GM12878 (cell line): ENCODE results near the gene ZNF526. TPM values are rescaled to one million over a fixed set of nuclear protein-coding genes. Genes with fewer than 3 reads are reported as not detected.

ENCODE experiments used
- BHLHE40 ChIP-seq, 2 experiments: fragments of 450-650 bp in 1 of 2; IDR thresholded peaks; 2 replicates each; pipeline ENCODE4 v1.6.1; 2011 to 2017; ENCODE audit warnings: low read depth in 2 of 2, borderline replicate concordance in 1 of 2, improper control_type of control experiment in 1 of 2, low read length in 1 of 2, mild to moderate bottlenecking in 1 of 2
- FOXM1 ChIP-seq: IDR thresholded peaks from 2 replicates; pipeline ENCODE4 v1.6.1; 2012; ENCODE audit warnings: low read depth, mild to moderate bottlenecking, inconsistent platforms, low read length, moderate library complexity
- HDAC6 ChIP-seq: fragments of 200-600 bp; sonication (generic); IDR thresholded peaks from one replicate; pipeline ENCODE4 v1.8.0; 2017; ENCODE audit warnings: antibody characterized with exemption; ENCODE audit not compliant: unreplicated experiment
- MAX ChIP-seq: IDR thresholded peaks from 2 replicates; pipeline ENCODE4 v1.6.1; 2012; ENCODE audit warnings: low read depth, low read length, improper control_type of control experiment
- MTA3 ChIP-seq: IDR thresholded peaks from 2 replicates; pipeline ENCODE4 v1.6.1; 2012; ENCODE audit warnings: low read length, inconsistent platforms, borderline replicate concordance
- NBN ChIP-seq: fragments of 450-650 bp; IDR thresholded peaks from 2 replicates; pipeline ENCODE4 v1.6.1; 2016
- POLR2A ChIP-seq: IDR thresholded peaks from 2 replicates; pipeline ENCODE4 v1.6.1; 2011; ENCODE audit warnings: low read depth, mild to moderate bottlenecking, low read length
- POLR2AphosphoS5 ChIP-seq: IDR thresholded peaks from 2 replicates; pipeline ENCODE4 v1.6.1; 2011; ENCODE audit warnings: mild to moderate bottlenecking, low read length, inconsistent platforms
- RELB ChIP-seq: fragments of 450-650 bp; IDR thresholded peaks from 2 replicates; pipeline ENCODE4 v1.6.1; 2017; ENCODE audit warnings: low read depth, mild to moderate bottlenecking, moderate library complexity
- SP1 ChIP-seq: IDR thresholded peaks from one replicate; pipeline ENCODE4 v1.6.1; 2011; ENCODE audit warnings: low read depth, low read length
- USF2 ChIP-seq: IDR thresholded peaks from 2 replicates; pipeline ENCODE4 v1.6.1; 2011; ENCODE audit warnings: low read depth, low read length, improper control_type of control experiment, borderline replicate concordance
- polyA plus RNA-seq, 11 experiments: library from polyadenylated mRNA; depleted of rRNA in 4 of 11; unstranded in 6 of 11; stranded (reverse) in 5 of 11; fragments of >200 nt; fragmentation: Nextera tagmentation in 4 of 11; fragmentation: Illumina TruSeq in 1 of 11; extraction: Ambion mirVana in 4 of 11; extraction: Trizol in 1 of 11; gene quantifications; 1 replicate in 1 of 11; 2 replicates in 10 of 11; pipeline versions ENCODE4 v1.2.1 to v1.2.3, GENCODE V29; 2011 to 2016; ENCODE audit warnings: inconsistent platforms in 2 of 11, missing spikeins in 2 of 11, low read depth in 1 of 11
- total RNA-seq, 4 experiments: library from RNA; depleted of rRNA in 3 of 4; stranded (reverse); fragments of >200 nt in 3 of 4; fragmentation: Illumina TruSeq in 1 of 4; extraction: Trizol in 1 of 4; gene quantifications; 2 replicates each; pipeline versions ENCODE4 v1.2.1 to v1.2.3, GENCODE V29; 2013 to 2021

Gene ZNF526
- total and polyA plus RNA-seq, 10 of the 15 experiments (the other 5 are each of a cell fraction or from before 2014, with no cell fraction given): 1.8 to 18.3 (median 5.5) TPM

- TF ChIP-seq USF2 (peak; percentile 4; the same call in 1 of the 2 replicates), FOXM1 (peak; percentile 33; the same call in 1 of the 2 replicates), MAX (peak; percentile 54; the same call in 1 of the 2 replicates), POLR2AphosphoS5 (peak; percentile 49; the same call in 1 of the 2 replicates), NBN (peak; percentile 82), MTA3 (no peak), RELB (0 out of 2 replicates have a peak, but pooled peaks have one; percentile 26), POLR2A (peak; percentile 72), HDAC6 (no peak), BHLHE40 (IDR thresholded peaks at IDR 0.05; ENCODE audit: borderline replicate concordance in 1 of 2, low read depth in 2 of 2, low read length in 1 of 2) (peak; percentile 26 to 85; a peak in 2 of 4 replicates), SP1 (peak; percentile 59)
These were observed 48.1 kb downstream of the ZNF526 start (continued) for GRCh38 chr19:42268142-42268703.
